ENCODE data around the gene BACE2. TPM values are rescaled to one million over a fixed set of nuclear protein-coding genes. Genes with fewer than 3 reads are reported as not detected.

Gene BACE2
- total and polyA plus RNA-seq, 2 of the 13 experiments (the other 11 are each of a cell fraction or from before 2014, with no cell fraction given): 0.07 to 0.11 TPM

DNA sequence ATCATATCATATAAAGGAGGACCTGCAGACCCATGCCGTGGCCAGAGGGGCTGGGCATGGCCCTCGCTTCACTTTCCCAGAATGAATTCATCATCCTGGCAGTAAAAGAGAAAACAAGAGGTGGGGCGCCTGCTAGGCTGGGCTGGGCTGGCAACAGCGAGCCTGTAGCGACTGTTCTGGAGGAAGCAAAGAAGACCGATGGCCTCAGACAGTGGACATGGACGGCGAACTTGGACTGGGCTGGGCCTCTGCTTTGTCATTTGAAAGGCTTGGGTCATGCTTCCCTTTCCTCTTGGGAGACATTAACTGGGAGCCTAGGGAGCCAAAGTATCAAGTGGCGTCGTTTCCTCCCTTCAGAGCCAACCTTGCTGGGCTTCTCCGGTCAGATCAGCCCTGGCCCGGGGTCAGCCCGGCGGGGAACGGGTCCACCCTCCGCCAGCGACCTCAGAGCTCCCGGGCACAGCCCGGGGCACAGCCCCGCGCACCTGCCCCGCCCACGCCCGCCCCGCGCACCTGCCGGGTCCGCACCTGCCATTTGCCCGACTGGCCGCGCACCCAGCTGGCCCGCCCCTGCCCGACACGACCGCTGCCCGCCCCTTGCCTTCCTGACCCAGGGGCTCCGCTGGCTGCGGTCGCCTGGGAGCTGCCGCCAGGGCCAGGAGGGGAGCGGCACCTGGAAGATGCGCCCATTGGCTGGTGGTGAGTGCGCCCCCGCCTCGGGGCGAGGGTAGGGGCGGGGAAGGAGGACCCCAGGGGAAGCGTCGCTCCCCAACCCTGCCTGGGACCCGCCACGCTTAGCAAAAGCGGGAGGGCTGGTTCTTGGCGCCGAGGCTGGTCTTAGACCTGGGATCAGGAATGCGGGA lies 148.5 kb downstream of the BACE2 start, which contains the start of gene FAM3B (continued):
- TF ChIP-seq RERE (CRISPR knock-in tag; IDR thresholded peaks at IDR 0.05; ENCODE audit: low read depth) (no peak), ZNF543 (CRISPR knock-in tag; IDR thresholded peaks at IDR 0.05) (no peak), TEAD2 (CRISPR knock-in tag; IDR thresholded peaks at IDR 0.05) (no peak), ZFP37 (CRISPR knock-in tag; IDR thresholded peaks at IDR 0.05; ENCODE audit: borderline replicate concordance) (no peak), NFYB (CRISPR knock-in tag; IDR thresholded peaks at IDR 0.05) (no peak), HHEX (CRISPR knock-in tag; IDR thresholded peaks at IDR 0.05) (no peak), HDAC1 (CRISPR knock-in tag; IDR thresholded peaks at IDR 0.05) (peak; percentile 49; the same call in 1 of the 2 replicates), GATAD1 (CRISPR knock-in tag; IDR thresholded peaks at IDR 0.05) (no peak), SP5 (CRISPR knock-in tag; IDR thresholded peaks at IDR 0.05; ENCODE audit: borderline replicate concordance, low read depth) (peak; percentile 34; the same call in 1 of the 2 replicates), HNRNPLL (IDR thresholded peaks at IDR 0.05; ENCODE audit: low read depth, low read length, poor library complexity, severe bottlenecking) (peak; percentile 46), PHF8 (CRISPR knock-in tag; IDR thresholded peaks at IDR 0.05) (peak; percentile 47; the same call in 1 of the 2 replicates), ZNF577 (CRISPR knock-in tag; IDR thresholded peaks at IDR 0.05; ENCODE audit: borderline replicate concordance, low read depth) (no peak), RAD21 (CRISPR knock-in tag; IDR thresholded peaks at IDR 0.05) (no peak)
- TF ChIP-seq, protein P1, sequence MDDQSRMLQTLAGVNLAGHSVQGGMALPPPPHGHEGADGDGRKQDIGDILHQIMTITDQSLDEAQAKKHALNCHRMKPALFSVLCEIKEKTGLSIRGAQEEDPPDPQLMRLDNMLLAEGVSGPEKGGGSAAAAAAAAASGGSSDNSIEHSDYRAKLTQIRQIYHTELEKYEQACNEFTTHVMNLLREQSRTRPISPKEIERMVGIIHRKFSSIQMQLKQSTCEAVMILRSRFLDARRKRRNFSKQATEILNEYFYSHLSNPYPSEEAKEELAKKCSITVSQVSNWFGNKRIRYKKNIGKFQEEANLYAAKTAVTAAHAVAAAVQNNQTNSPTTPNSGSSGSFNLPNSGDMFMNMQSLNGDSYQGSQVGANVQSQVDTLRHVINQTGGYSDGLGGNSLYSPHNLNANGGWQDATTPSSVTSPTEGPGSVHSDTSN (CRISPR knock-in tag; IDR thresholded peaks at IDR 0.05; ENCODE audit: borderline replicate concordance): no peak
- TF ChIP-seq, protein P2, sequence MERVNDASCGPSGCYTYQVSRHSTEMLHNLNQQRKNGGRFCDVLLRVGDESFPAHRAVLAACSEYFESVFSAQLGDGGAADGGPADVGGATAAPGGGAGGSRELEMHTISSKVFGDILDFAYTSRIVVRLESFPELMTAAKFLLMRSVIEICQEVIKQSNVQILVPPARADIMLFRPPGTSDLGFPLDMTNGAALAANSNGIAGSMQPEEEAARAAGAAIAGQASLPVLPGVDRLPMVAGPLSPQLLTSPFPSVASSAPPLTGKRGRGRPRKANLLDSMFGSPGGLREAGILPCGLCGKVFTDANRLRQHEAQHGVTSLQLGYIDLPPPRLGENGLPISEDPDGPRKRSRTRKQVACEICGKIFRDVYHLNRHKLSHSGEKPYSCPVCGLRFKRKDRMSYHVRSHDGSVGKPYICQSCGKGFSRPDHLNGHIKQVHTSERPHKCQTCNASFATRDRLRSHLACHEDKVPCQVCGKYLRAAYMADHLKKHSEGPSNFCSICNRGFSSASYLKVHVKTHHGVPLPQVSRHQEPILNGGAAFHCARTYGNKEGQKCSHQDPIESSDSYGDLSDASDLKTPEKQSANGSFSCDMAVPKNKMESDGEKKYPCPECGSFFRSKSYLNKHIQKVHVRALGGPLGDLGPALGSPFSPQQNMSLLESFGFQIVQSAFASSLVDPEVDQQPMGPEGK (CRISPR knock-in tag; IDR thresholded peaks at IDR 0.05): peak; percentile 73
- TF ChIP-seq, protein P3, sequence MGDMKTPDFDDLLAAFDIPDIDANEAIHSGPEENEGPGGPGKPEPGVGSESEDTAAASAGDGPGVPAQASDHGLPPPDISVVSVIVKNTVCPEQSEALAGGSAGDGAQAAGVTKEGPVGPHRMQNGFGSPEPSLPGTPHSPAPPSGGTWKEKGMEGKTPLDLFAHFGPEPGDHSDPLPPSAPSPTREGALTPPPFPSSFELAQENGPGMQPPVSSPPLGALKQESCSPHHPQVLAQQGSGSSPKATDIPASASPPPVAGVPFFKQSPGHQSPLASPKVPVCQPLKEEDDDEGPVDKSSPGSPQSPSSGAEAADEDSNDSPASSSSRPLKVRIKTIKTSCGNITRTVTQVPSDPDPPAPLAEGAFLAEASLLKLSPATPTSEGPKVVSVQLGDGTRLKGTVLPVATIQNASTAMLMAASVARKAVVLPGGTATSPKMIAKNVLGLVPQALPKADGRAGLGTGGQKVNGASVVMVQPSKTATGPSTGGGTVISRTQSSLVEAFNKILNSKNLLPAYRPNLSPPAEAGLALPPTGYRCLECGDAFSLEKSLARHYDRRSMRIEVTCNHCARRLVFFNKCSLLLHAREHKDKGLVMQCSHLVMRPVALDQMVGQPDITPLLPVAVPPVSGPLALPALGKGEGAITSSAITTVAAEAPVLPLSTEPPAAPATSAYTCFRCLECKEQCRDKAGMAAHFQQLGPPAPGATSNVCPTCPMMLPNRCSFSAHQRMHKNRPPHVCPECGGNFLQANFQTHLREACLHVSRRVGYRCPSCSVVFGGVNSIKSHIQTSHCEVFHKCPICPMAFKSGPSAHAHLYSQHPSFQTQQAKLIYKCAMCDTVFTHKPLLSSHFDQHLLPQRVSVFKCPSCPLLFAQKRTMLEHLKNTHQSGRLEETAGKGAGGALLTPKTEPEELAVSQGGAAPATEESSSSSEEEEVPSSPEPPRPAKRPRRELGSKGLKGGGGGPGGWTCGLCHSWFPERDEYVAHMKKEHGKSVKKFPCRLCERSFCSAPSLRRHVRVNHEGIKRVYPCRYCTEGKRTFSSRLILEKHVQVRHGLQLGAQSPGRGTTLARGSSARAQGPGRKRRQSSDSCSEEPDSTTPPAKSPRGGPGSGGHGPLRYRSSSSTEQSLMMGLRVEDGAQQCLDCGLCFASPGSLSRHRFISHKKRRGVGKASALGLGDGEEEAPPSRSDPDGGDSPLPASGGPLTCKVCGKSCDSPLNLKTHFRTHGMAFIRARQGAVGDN (CRISPR knock-in tag; IDR thresholded peaks at IDR 0.05): peak; percentile 72
